ENCODE data around the gene PARVB.

DNA sequence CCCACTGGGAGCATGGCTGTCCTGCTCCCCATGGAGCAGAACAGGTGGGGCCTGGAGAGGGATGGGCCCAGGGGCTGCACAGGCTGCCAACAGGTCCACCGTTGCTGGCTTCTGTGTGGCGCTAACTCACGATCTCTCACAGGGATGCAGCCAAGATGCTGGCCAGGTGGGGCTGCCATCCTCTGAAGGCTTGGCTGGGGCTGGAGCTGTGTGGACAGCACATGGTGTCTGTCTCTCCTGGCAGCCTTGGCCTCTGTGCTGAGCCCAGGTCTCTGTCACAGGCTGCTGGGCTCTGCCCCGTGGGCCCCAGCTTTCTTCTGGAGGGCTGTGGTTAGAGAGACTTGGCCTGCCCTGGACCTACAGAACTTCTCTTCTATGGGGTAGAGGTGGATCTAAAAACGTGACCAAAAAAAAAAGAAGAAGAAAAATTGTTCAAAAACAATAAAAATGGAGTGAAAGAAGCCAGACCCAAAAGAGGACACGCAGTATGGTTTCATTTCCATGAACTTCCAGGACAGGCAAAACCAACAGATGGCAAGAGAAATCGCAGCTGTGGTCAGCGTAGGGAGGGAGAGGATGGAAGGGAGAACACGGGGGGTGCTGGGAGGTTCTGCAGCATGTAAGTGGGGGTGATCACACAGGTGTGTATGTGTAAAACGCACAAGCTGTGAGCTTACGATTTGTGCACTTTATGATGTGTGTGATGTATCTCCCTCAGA, 168.9 kb downstream of the PARVB start:
- TF ChIP-seq, protein P1, sequence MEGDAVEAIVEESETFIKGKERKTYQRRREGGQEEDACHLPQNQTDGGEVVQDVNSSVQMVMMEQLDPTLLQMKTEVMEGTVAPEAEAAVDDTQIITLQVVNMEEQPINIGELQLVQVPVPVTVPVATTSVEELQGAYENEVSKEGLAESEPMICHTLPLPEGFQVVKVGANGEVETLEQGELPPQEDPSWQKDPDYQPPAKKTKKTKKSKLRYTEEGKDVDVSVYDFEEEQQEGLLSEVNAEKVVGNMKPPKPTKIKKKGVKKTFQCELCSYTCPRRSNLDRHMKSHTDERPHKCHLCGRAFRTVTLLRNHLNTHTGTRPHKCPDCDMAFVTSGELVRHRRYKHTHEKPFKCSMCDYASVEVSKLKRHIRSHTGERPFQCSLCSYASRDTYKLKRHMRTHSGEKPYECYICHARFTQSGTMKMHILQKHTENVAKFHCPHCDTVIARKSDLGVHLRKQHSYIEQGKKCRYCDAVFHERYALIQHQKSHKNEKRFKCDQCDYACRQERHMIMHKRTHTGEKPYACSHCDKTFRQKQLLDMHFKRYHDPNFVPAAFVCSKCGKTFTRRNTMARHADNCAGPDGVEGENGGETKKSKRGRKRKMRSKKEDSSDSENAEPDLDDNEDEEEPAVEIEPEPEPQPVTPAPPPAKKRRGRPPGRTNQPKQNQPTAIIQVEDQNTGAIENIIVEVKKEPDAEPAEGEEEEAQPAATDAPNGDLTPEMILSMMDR (IDR thresholded peaks at IDR 0.05), result no peak
- no peak for TF ChIP-seq POLR2A (IDR thresholded peaks at IDR 0.05)

All from uterus (tissue), 2 donors.